Testis (tissue), 2 donors: Measurements from ENCODE around the gene RNF223.

Experiments
- POLR2A ChIP-seq: fragments of 450-650 bp; IDR thresholded peaks from one replicate; pipeline ENCODE4 v1.6.1; 2017; ENCODE audit warnings: antibody characterized with exemption, mild to moderate bottlenecking, moderate library complexity
- TF ChIP-seq, protein P1 (sequence below), 3 experiments: fragments of 450-650 bp in 2 of 3; fragments of 200-600 bp in 1 of 3; sonication (generic) in 1 of 3; IDR thresholded peaks; one replicate each; pipeline ENCODE4 v1.5.1; 2016 to 2019; ENCODE audit warnings: antibody characterized with exemption in 3 of 3, mild to moderate bottlenecking in 2 of 3, moderate library complexity in 1 of 3

DNA sequence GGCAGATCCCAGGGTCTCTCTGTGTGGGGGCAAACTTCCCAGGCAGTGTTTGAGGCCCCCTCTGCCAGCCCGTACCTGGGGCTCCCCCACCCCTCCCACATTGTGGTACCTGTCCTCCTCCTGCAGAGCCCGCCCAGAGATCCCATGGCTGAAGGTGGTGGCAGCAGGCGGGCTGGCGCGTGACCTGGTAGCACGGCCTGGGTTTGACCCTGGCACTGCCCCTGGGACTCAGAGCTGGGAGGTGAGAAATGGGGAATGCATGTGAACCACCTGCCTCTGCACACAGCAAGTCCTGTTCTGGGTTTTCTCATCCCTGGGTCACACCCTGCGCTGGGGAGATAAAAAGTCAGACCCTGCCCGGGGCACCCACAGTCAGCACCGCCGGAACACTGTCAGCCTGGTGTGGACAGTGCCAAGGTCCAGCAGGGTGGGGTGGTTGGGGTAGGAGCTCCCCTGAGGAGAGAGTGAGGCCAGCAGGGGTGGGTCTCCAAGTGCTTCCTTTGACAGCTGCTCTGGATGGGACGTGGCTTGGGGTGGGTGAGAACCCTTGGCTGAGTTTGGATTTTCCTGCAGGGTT lies 42.4 kb downstream of the RNF223 start:
- TF ChIP-seq POLR2A, result no peak
- TF ChIP-seq, protein P1, sequence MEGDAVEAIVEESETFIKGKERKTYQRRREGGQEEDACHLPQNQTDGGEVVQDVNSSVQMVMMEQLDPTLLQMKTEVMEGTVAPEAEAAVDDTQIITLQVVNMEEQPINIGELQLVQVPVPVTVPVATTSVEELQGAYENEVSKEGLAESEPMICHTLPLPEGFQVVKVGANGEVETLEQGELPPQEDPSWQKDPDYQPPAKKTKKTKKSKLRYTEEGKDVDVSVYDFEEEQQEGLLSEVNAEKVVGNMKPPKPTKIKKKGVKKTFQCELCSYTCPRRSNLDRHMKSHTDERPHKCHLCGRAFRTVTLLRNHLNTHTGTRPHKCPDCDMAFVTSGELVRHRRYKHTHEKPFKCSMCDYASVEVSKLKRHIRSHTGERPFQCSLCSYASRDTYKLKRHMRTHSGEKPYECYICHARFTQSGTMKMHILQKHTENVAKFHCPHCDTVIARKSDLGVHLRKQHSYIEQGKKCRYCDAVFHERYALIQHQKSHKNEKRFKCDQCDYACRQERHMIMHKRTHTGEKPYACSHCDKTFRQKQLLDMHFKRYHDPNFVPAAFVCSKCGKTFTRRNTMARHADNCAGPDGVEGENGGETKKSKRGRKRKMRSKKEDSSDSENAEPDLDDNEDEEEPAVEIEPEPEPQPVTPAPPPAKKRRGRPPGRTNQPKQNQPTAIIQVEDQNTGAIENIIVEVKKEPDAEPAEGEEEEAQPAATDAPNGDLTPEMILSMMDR (IDR thresholded peaks at IDR 0.05), result no peak
